ENCODE results near the gene IGF1R.

- no peak for TF ChIP-seq FOXK1 (CRISPR knock-in tag; IDR thresholded peaks at IDR 0.05)
- TF ChIP-seq, protein P1, sequence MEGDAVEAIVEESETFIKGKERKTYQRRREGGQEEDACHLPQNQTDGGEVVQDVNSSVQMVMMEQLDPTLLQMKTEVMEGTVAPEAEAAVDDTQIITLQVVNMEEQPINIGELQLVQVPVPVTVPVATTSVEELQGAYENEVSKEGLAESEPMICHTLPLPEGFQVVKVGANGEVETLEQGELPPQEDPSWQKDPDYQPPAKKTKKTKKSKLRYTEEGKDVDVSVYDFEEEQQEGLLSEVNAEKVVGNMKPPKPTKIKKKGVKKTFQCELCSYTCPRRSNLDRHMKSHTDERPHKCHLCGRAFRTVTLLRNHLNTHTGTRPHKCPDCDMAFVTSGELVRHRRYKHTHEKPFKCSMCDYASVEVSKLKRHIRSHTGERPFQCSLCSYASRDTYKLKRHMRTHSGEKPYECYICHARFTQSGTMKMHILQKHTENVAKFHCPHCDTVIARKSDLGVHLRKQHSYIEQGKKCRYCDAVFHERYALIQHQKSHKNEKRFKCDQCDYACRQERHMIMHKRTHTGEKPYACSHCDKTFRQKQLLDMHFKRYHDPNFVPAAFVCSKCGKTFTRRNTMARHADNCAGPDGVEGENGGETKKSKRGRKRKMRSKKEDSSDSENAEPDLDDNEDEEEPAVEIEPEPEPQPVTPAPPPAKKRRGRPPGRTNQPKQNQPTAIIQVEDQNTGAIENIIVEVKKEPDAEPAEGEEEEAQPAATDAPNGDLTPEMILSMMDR (IDR thresholded peaks at IDR 0.05): no peak
- TF ChIP-seq ZNF423 (CRISPR knock-in tag; IDR thresholded peaks at IDR 0.05): no peak
- TF ChIP-seq ARID4B (CRISPR knock-in tag; IDR thresholded peaks at IDR 0.05; ENCODE audit: borderline replicate concordance): no peak
- TF ChIP-seq, protein P2, sequence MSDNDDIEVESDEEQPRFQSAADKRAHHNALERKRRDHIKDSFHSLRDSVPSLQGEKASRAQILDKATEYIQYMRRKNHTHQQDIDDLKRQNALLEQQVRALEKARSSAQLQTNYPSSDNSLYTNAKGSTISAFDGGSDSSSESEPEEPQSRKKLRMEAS (CRISPR knock-in tag; IDR thresholded peaks at IDR 0.05): no peak
- TF ChIP-seq NR2C2 (CRISPR knock-in tag; IDR thresholded peaks at IDR 0.05): no peak
- TF ChIP-seq ATF1 (CRISPR knock-in tag; IDR thresholded peaks at IDR 0.05): no peak
- TF ChIP-seq, protein P3, sequence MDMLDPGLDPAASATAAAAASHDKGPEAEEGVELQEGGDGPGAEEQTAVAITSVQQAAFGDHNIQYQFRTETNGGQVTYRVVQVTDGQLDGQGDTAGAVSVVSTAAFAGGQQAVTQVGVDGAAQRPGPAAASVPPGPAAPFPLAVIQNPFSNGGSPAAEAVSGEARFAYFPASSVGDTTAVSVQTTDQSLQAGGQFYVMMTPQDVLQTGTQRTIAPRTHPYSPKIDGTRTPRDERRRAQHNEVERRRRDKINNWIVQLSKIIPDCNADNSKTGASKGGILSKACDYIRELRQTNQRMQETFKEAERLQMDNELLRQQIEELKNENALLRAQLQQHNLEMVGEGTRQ (CRISPR knock-in tag; IDR thresholded peaks at IDR 0.05): peak; percentile 65
Measured at GRCh38 chr15:98888820-98889479, 240.6 kb downstream of the IGF1R start.

Measured in WTC11 (cell line).